GM19328 (cell line): ENCODE measurements around the gene ATP4B.

ENCODE experiments used
- ATAC-seq: cut with Tn5 transposase; IDR thresholded peaks from one replicate; pipeline ENCODE4 v1.9.1; 2021; ENCODE audit warnings: mild to moderate bottlenecking, moderate library complexity; ENCODE audit not compliant: unreplicated experiment

The ATP4B gene

GRCh38 chr13:113643593-113643992 lies 14.4 kb downstream of the ATP4B start:
- no peak for ATAC-seq

- no peak for ATAC-seq
Measured at GRCh38 chr13:113642563-113642962, 15.4 kb downstream of the ATP4B start.

- ATAC-seq, result no peak
Measured at GRCh38 chr13:113641426-113641825, 16.6 kb downstream of the ATP4B start.

GRCh38 chr13:113639616-113640262 lies 18.3 kb downstream of the ATP4B start:
- no peak for ATAC-seq

- ATAC-seq, result no peak
Measured at GRCh38 chr13:113638806-113639205, 19.2 kb downstream of the ATP4B start.

GRCh38 chr13:113638173-113638746 lies 19.7 kb downstream of the ATP4B start:
- ATAC-seq, result no peak

GRCh38 chr13:113637262-113638160 lies 20.5 kb downstream of the ATP4B start:
- ATAC-seq, result no peak

- no peak for ATAC-seq
Measured at GRCh38 chr13:113636266-113636963, 21.6 kb downstream of the ATP4B start.

GRCh38 chr13:113635709-113636108 lies 22.3 kb downstream of the ATP4B start:
- ATAC-seq, result no peak

GRCh38 chr13:113635048-113635420 lies 23.0 kb downstream of the ATP4B start:
- no peak for ATAC-seq

- no peak for ATAC-seq
Measured at GRCh38 chr13:113634279-113635047, 23.5 kb downstream of the ATP4B start.

- ATAC-seq, result no peak
Measured at GRCh38 chr13:113633485-113633873, 24.5 kb downstream of the ATP4B start.

- no peak for ATAC-seq
Measured at GRCh38 chr13:113632706-113633484, 25.1 kb downstream of the ATP4B start.

GRCh38 chr13:113631341-113632095 lies 26.5 kb downstream of the ATP4B start:
- no peak for ATAC-seq

GRCh38 chr13:113630804-113631203 lies 27.2 kb downstream of the ATP4B start:
- no peak for ATAC-seq

GRCh38 chr13:113630296-113630695 lies 27.7 kb downstream of the ATP4B start:
- ATAC-seq, result no peak

- no peak for ATAC-seq
Measured at GRCh38 chr13:113629866-113630265, 28.1 kb downstream of the ATP4B start.

GRCh38 chr13:113628291-113629270 lies 29.4 kb downstream of the ATP4B start:
- ATAC-seq, result no peak
